ENCODE data around the gene PACSIN2.

Gene PACSIN2

DNA sequence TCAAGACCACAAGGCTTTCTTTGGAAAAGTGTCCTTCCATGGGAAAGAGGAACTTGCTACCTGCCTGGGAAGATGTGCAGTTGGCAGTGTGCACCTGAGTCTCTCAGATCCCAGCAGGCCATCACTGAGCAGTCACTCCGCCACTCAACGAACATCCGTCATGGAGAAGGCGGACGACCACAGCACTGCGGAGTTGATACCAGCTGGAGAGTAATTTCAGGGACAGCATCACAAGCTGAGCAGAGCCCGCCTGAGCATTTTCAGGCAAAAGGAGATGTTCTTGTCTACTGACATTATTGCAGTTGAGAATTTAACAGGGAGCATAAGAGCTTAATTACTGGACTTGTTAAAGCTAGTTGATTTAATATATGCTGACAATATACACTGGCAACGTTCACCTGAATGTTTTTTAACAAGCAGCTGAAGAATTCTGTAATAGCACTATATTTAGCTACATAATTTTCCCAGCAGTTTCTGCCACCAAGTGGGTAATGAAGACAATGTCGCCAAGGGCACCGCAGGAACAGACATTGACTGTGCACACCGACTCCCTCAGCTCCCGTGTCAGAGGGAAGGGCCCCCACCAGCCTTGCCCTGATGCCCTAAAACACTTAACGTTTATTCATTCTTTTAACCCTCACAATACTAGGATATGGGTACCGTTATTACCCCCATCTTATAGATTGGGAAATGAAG, 105.4 kb downstream of the PACSIN2 start:
- Histone ChIP-seq H2AFZ (ENCODE audit: low read depth, low read length) (no peak overlapping the region), H3K4me1 (ENCODE audit: insufficient read depth, low read length) (no peaks in the 10 kb centered on the region), H3K4me3 (ENCODE audit: low read depth in 1 of 2, low read length in 2 of 2) (no peak overlapping the region), H3K36me3 (ENCODE audit: insufficient read depth, low read length) (peaks cover 37% of the 10 kb centered on the region), H3K4me2 (ENCODE audit: insufficient read depth, low read length) (no peak overlapping the region), H3K27ac (ENCODE audit: low read length) (no peak overlapping the region), H3K9me3 (ENCODE audit: insufficient read depth, low read length, severe bottlenecking) (no peaks in the 10 kb centered on the region), H3K79me2 (ENCODE audit: insufficient read depth, low read length) (peaks cover 36% of the 10 kb centered on the region), H3K27me3 (ENCODE audit: insufficient read depth, low read length, poor library complexity) (no peaks in the 10 kb centered on the region), H3K9ac (ENCODE audit: low read depth, low read length) (no peak overlapping the region), H4K20me1 (ENCODE audit: insufficient read depth, low read length) (peaks cover 53% of the 10 kb centered on the region)
- TF ChIP-seq EZH2 (IDR thresholded peaks at IDR 0.05; ENCODE audit: borderline replicate concordance, low read depth, low read length, severe bottlenecking): no peak
- TF ChIP-seq, protein P1, sequence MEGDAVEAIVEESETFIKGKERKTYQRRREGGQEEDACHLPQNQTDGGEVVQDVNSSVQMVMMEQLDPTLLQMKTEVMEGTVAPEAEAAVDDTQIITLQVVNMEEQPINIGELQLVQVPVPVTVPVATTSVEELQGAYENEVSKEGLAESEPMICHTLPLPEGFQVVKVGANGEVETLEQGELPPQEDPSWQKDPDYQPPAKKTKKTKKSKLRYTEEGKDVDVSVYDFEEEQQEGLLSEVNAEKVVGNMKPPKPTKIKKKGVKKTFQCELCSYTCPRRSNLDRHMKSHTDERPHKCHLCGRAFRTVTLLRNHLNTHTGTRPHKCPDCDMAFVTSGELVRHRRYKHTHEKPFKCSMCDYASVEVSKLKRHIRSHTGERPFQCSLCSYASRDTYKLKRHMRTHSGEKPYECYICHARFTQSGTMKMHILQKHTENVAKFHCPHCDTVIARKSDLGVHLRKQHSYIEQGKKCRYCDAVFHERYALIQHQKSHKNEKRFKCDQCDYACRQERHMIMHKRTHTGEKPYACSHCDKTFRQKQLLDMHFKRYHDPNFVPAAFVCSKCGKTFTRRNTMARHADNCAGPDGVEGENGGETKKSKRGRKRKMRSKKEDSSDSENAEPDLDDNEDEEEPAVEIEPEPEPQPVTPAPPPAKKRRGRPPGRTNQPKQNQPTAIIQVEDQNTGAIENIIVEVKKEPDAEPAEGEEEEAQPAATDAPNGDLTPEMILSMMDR (IDR thresholded peaks at IDR 0.05; ENCODE audit: borderline replicate concordance, extremely low read depth, low read length, poor library complexity, severe bottlenecking): no peak
- ATAC-seq (ENCODE audit: insufficient read depth, low read depth): no peak
- no peak for DNase-seq

DNA sequence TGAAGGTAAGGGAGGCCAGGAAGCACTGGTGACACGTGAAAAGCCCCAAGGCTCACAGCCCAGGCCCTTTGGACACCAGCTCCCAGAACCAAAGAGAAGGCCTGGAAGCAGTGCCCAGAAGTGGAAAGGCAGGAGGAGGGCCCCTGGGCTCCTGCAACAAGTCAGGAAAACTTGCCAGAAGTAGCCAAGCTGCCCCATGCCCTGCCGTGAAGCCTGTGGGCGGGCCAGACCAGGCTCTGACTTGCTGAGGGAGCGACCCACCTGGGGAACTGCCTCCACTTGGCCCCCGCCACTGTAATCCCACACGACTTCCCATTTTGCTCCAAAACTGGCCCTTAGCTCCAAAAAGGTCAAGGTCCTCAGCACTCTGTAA, 106.6 kb downstream of the PACSIN2 start:
- Histone ChIP-seq H3K27me3 (ENCODE audit: insufficient read depth, low read length, poor library complexity) (no peaks in the 10 kb centered on the region), H3K4me3 (ENCODE audit: low read depth in 1 of 2, low read length in 2 of 2) (no peak overlapping the region), H3K27ac (ENCODE audit: low read length) (no peak overlapping the region), H3K9me3 (ENCODE audit: insufficient read depth, low read length, severe bottlenecking) (no peaks in the 10 kb centered on the region), H3K4me1 (ENCODE audit: insufficient read depth, low read length) (no peaks in the 10 kb centered on the region), H2AFZ (ENCODE audit: low read depth, low read length) (no peak overlapping the region), H4K20me1 (ENCODE audit: insufficient read depth, low read length) (peaks cover 50% of the 10 kb centered on the region), H3K79me2 (ENCODE audit: insufficient read depth, low read length) (peaks cover 38% of the 10 kb centered on the region), H3K9ac (ENCODE audit: low read depth, low read length) (no peak overlapping the region), H3K36me3 (ENCODE audit: insufficient read depth, low read length) (peaks cover 37% of the 10 kb centered on the region), H3K4me2 (ENCODE audit: insufficient read depth, low read length) (no peak overlapping the region)
- ATAC-seq (ENCODE audit: insufficient read depth, low read depth): no peak
- no peak for DNase-seq
- TF ChIP-seq EZH2 (IDR thresholded peaks at IDR 0.05; ENCODE audit: borderline replicate concordance, low read depth, low read length, severe bottlenecking): no peak
- TF ChIP-seq, protein P1 (IDR thresholded peaks at IDR 0.05; ENCODE audit: borderline replicate concordance, extremely low read depth, low read length, poor library complexity, severe bottlenecking): no peak

DNA sequence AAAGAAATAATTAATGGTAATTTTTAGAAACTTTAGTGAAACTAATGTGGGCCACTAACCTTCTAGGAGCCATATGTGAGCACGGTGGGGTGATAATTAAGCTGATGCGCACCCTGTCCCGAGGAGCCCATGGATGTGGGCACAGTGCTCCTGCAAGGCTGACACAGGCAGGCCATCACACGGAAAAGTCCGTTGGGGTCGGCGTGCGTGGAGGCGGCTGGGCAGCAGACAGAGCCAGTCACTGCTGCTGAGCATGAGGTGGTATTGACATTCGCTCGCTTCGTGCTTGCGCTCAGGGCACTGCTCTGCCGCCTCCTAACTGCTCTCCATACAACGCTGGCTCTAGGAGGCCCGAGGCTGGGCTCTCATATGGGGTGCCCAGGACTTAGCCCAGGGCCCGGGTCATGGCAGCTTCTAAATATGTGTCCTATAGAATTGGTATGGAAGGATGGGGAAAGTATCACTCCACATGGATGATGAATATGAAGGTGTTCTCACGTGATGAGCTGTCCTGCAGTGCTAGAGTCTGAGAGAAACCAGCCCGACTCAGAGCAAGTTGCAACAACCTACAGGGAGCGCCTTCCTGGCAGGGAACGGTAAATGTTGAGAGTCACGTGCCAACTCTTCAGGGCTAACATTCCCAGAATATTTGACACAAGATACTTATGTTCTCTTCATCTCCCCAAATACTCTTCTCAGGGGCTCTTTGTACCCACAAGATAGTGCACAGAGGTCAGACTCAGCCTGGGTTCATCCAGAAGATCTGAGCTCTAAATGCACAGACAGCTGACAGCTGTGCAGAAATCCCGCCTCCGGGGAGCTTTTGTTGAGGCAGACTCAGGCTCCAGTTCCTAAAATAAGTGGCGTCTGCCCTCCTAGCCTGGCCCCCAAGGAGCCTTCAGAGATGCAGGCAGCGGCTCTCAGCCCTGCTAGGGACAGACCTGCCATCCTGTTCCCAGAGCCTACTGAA, 107.3 kb downstream of the PACSIN2 start:
- no peak overlapping the region for H3K9ac ChIP-seq (ENCODE audit: low read depth, low read length)
- TF ChIP-seq, protein P1 (IDR thresholded peaks at IDR 0.05; ENCODE audit: borderline replicate concordance, extremely low read depth, low read length, poor library complexity, severe bottlenecking): no peak
- no peak for TF ChIP-seq EZH2 (IDR thresholded peaks at IDR 0.05; ENCODE audit: borderline replicate concordance, low read depth, low read length, severe bottlenecking)
- H3K36me3 ChIP-seq (ENCODE audit: insufficient read depth, low read length): peaks cover 42% of the 10 kb centered on the region
- no peak overlapping the region for H2AFZ ChIP-seq (ENCODE audit: low read depth, low read length)
- no peaks in the 10 kb centered on the region for H3K4me1 ChIP-seq (ENCODE audit: insufficient read depth, low read length)
- DNase-seq (no peak), ATAC-seq (ENCODE audit: insufficient read depth, low read depth) (no peak)
- H3K4me2 ChIP-seq (ENCODE audit: insufficient read depth, low read length): no peak overlapping the region
- H4K20me1 ChIP-seq (ENCODE audit: insufficient read depth, low read length): peaks cover 55% of the 10 kb centered on the region
- no peak overlapping the region for H3K4me3 ChIP-seq (ENCODE audit: low read depth in 1 of 2, low read length in 2 of 2)
- no peak overlapping the region for H3K27ac ChIP-seq (ENCODE audit: low read length)
- H3K79me2 ChIP-seq (ENCODE audit: insufficient read depth, low read length): peaks cover 37% of the 10 kb centered on the region
- no peaks in the 10 kb centered on the region for H3K9me3 ChIP-seq (ENCODE audit: insufficient read depth, low read length, severe bottlenecking)
- H3K27me3 ChIP-seq (ENCODE audit: insufficient read depth, low read length, poor library complexity): no peaks in the 10 kb centered on the region
